ENCODE measurements around the gene UXS1. TPM values are rescaled to one million over a fixed set of nuclear protein-coding genes. Genes with fewer than 3 reads are reported as not detected.

UXS1 gene
- total RNA-seq, 5 donors from 2014 or later (not counting 1 experiment from before 2014, with no cell fraction given), result 90.8 to 167 (median 145) TPM

GRCh38 chr2:106144621-106145331 lies 49.3 kb downstream of the UXS1 start:
- peak in 3 of 4 experiments; percentile 40 to 90 (median 45) for ATAC-seq (replicated peaks in 1 of 4)
- DNase-seq, result peak in 31 of 35 experiments; percentile 29 to 81 (median 50)
- H3K4me1 Mint-ChIP-seq, result peaks cover 64 to 77% (median 77%) of the 10 kb centered on the region in 3 donors
- peak overlapping the region; percentile 88 to 94 for H3K27ac Mint-ChIP-seq
- H3K36me3 ChIP-seq (ENCODE audit: control insufficient read depth in 2 of 2, extremely low read depth in 1 of 2, insufficient read depth in 1 of 2, low read length in 1 of 2), result peaks cover 10 to 27% of the 10 kb centered on the region in 2 donors
- H3K36me3 Mint-ChIP-seq, result peaks cover 69% of the 10 kb centered on the region
- no peaks in the 10 kb centered on the region for H3K9me3 ChIP-seq
- CTCF ChIA-PET, result interaction anchor here (0.6 to 1.3 kb wide), 2 partner anchors 14 to 23 kb away, joined by 3 read pairs; no protein-coding TSS in a partner anchor
- peak overlapping the region; percentile 66 for H3K27ac ChIP-seq (ENCODE audit: low read length)
- no peaks in the 10 kb centered on the region for H3K27me3 ChIP-seq (replicated peaks in 1 of 2; ENCODE audit: control insufficient read depth in 2 of 2, extremely low read depth in 1 of 2, insufficient read depth in 2 of 2, low read length in 1 of 2)
- POLR2A ChIA-PET, result interaction anchor here in 1 of 2 donors (0.5 kb wide), 1 partner anchor 8 kb away, joined by 19 read pairs; no protein-coding TSS in a partner anchor
- H3K4me3 ChIP-seq (ENCODE audit: control insufficient read depth in 1 of 2, extremely low read depth in 1 of 2, low read length in 1 of 2), result no peak overlapping the region
- peak overlapping the region; percentile 18 to 68 (median 58) for H3K4me3 Mint-ChIP-seq
- WGBS (ENCODE audit: insufficient coverage), result 51% methylated on average over 19 of the region's 21 CpGs
- no peaks in the 10 kb centered on the region for H3K9me3 Mint-ChIP-seq
- no peaks in the 10 kb centered on the region for H3K27me3 Mint-ChIP-seq
- H3K4me1 ChIP-seq (ENCODE audit: control insufficient read depth in 1 of 2, extremely low read depth in 1 of 2, insufficient read depth in 2 of 2, low read length in 2 of 2), result peaks cover 21 to 43% of the 10 kb centered on the region in 2 experiments

- Histone ChIP-seq H3K4me1 (ENCODE audit: control insufficient read depth in 1 of 2, extremely low read depth in 1 of 2, insufficient read depth in 2 of 2, low read length in 2 of 2) (peaks cover 32 to 54% of the 10 kb centered on the region in 2 experiments), H3K27me3 (replicated peaks in 1 of 2; ENCODE audit: control insufficient read depth in 2 of 2, extremely low read depth in 1 of 2, insufficient read depth in 2 of 2, low read length in 1 of 2) (no peaks in the 10 kb centered on the region), H3K27ac (ENCODE audit: low read length) (peak overlapping the region; percentile 66), H3K4me3 (ENCODE audit: control insufficient read depth in 1 of 2, extremely low read depth in 1 of 2, low read length in 1 of 2) (no peak overlapping the region), H3K36me3 (ENCODE audit: control insufficient read depth in 2 of 2, extremely low read depth in 1 of 2, insufficient read depth in 1 of 2, low read length in 1 of 2) (peaks cover 10 to 24% of the 10 kb centered on the region in 2 donors), H3K9me3 (no peaks in the 10 kb centered on the region)
- CTCF ChIA-PET, result no interaction called here
- H3K36me3 Mint-ChIP-seq, result peaks cover 61% of the 10 kb centered on the region
- no peak for ATAC-seq (replicated peaks in 1 of 4)
- peak overlapping the region; percentile 88 to 94 for H3K27ac Mint-ChIP-seq
- peaks cover 75 to 78% (median 78%) of the 10 kb centered on the region in 3 donors for H3K4me1 Mint-ChIP-seq
- no peak overlapping the region for H3K4me3 Mint-ChIP-seq
- H3K27me3 Mint-ChIP-seq, result no peaks in the 10 kb centered on the region
- 97% methylated on average over 7 of the region's 7 CpGs for WGBS (ENCODE audit: insufficient coverage)
- no peak for DNase-seq
- POLR2A ChIA-PET, result no interaction called here
- no peaks in the 10 kb centered on the region for H3K9me3 Mint-ChIP-seq
Measured at GRCh38 chr2:106143495-106144215, 50.4 kb downstream of the UXS1 start.

- no peaks in the 10 kb centered on the region for H3K9me3 ChIP-seq
- peaks cover 10 to 24% of the 10 kb centered on the region in 2 donors for H3K36me3 ChIP-seq (ENCODE audit: control insufficient read depth in 2 of 2, extremely low read depth in 1 of 2, insufficient read depth in 1 of 2, low read length in 1 of 2)
- no peak overlapping the region for H3K4me3 Mint-ChIP-seq
- ChIA-PET CTCF (no interaction called here), POLR2A (no interaction called here)
- no peaks in the 10 kb centered on the region for H3K9me3 Mint-ChIP-seq
- H3K27ac Mint-ChIP-seq, result peak overlapping the region; percentile 33 to 34
- H3K36me3 Mint-ChIP-seq, result peaks cover 61% of the 10 kb centered on the region
- DNase-seq, result no peak
- ATAC-seq (replicated peaks in 1 of 4), result no peak
- no peak overlapping the region for H3K27ac ChIP-seq (ENCODE audit: low read length)
- WGBS (ENCODE audit: insufficient coverage), result no CpG with 5 or more reads among the region's 3 CpGs
- H3K4me1 Mint-ChIP-seq, result peaks cover 78 to 80% (median 80%) of the 10 kb centered on the region in 3 donors
- no peaks in the 10 kb centered on the region for H3K27me3 ChIP-seq (replicated peaks in 1 of 2; ENCODE audit: control insufficient read depth in 2 of 2, extremely low read depth in 1 of 2, insufficient read depth in 2 of 2, low read length in 1 of 2)
- H3K4me1 ChIP-seq (ENCODE audit: control insufficient read depth in 1 of 2, extremely low read depth in 1 of 2, insufficient read depth in 2 of 2, low read length in 2 of 2), result peaks cover 40 to 62% of the 10 kb centered on the region in 2 experiments
- no peak overlapping the region for H3K4me3 ChIP-seq (ENCODE audit: control insufficient read depth in 1 of 2, extremely low read depth in 1 of 2, low read length in 1 of 2)
- H3K27me3 Mint-ChIP-seq, result no peaks in the 10 kb centered on the region
Measured at GRCh38 chr2:106142683-106143082, 51.4 kb downstream of the UXS1 start.

- POLR2A ChIA-PET, result interaction anchor here in 1 of 2 donors (0.6 kb wide), 1 partner anchor 1288 kb away, joined by 4 read pairs; no protein-coding TSS in a partner anchor
- no CpG with 5 or more reads among the region's 2 CpGs for WGBS (ENCODE audit: insufficient coverage)
- H3K36me3 Mint-ChIP-seq, result peaks cover 50% of the 10 kb centered on the region
Measured at GRCh38 chr2:106140913-106141312, 53.2 kb downstream of the UXS1 start.

GRCh38 chr2:106140113-106140512 lies 54.0 kb downstream of the UXS1 start:
- DNase-seq, result no peak
- ChIA-PET POLR2A (interaction anchor here in 1 of 2 donors (0.5 to 0.6 kb wide), 2 partner anchors 263 to 1287 kb away, joined by 3 to 4 read pairs; no protein-coding TSS in a partner anchor), CTCF (interaction anchor here (0.6 to 1.1 kb wide), 3 partner anchors 18 to 803 kb away, joined by 3 to 7 read pairs (median 3); partner anchors contain the start of gene C2orf49 (in 1 of the 2))
- no peak for ATAC-seq (replicated peaks in 1 of 4)
- Mint-ChIP-seq H3K36me3 (peaks cover 46% of the 10 kb centered on the region), H3K4me1 (peaks cover 66 to 68% (median 68%) of the 10 kb centered on the region in 3 donors), H3K27ac (peak overlapping the region; percentile 94 to 96), H3K27me3 (no peaks in the 10 kb centered on the region), H3K4me3 (peak overlapping the region in 2 of 3 donors; percentile 4 to 92), H3K9me3 (no peaks in the 10 kb centered on the region)
- peaks cover 6 to 19% of the 10 kb centered on the region in 2 donors for H3K36me3 ChIP-seq (ENCODE audit: control insufficient read depth in 2 of 2, extremely low read depth in 1 of 2, insufficient read depth in 1 of 2, low read length in 1 of 2)
- H3K27me3 ChIP-seq (replicated peaks in 1 of 2; ENCODE audit: control insufficient read depth in 2 of 2, extremely low read depth in 1 of 2, insufficient read depth in 2 of 2, low read length in 1 of 2), result no peaks in the 10 kb centered on the region
- WGBS (ENCODE audit: insufficient coverage), result 88% methylated on average over 5 of the region's 6 CpGs
- peaks cover 46 to 55% of the 10 kb centered on the region in 2 experiments for H3K4me1 ChIP-seq (ENCODE audit: control insufficient read depth in 1 of 2, extremely low read depth in 1 of 2, insufficient read depth in 2 of 2, low read length in 2 of 2)
- H3K9me3 ChIP-seq, result no peaks in the 10 kb centered on the region
- H3K4me3 ChIP-seq (ENCODE audit: control insufficient read depth in 1 of 2, extremely low read depth in 1 of 2, low read length in 1 of 2), result no peak overlapping the region
- peak overlapping the region; percentile 62 for H3K27ac ChIP-seq (ENCODE audit: low read length)

More at GRCh38 chr2:106140913-106141312, 53.2 kb downstream of the UXS1 start:
- DNase-seq (no peak), ATAC-seq (replicated peaks in 1 of 4) (no peak)
- Histone ChIP-seq H3K36me3 (ENCODE audit: control insufficient read depth in 2 of 2, extremely low read depth in 1 of 2, insufficient read depth in 1 of 2, low read length in 1 of 2) (peaks cover 10 to 24% of the 10 kb centered on the region in 2 donors), H3K4me1 (ENCODE audit: control insufficient read depth in 1 of 2, extremely low read depth in 1 of 2, insufficient read depth in 2 of 2, low read length in 2 of 2) (peaks cover 46 to 57% of the 10 kb centered on the region in 2 experiments), H3K4me3 (ENCODE audit: control insufficient read depth in 1 of 2, extremely low read depth in 1 of 2, low read length in 1 of 2) (no peak overlapping the region), H3K27ac (ENCODE audit: low read length) (no peak overlapping the region), H3K27me3 (replicated peaks in 1 of 2; ENCODE audit: control insufficient read depth in 2 of 2, extremely low read depth in 1 of 2, insufficient read depth in 2 of 2, low read length in 1 of 2) (no peaks in the 10 kb centered on the region), H3K9me3 (no peaks in the 10 kb centered on the region)
- H3K27ac Mint-ChIP-seq, result peak overlapping the region; percentile 62
- H3K4me1 Mint-ChIP-seq, result peaks cover 70 to 74% (median 72%) of the 10 kb centered on the region in 3 donors
- H3K4me3 Mint-ChIP-seq, result peak overlapping the region in 1 of 3 donors; percentile 4
- CTCF ChIA-PET, result interaction anchor here (0.6 to 1.1 kb wide), 3 partner anchors 18 to 803 kb away, joined by 3 to 7 read pairs (median 3); partner anchors contain the start of gene C2orf49 (in 1 of the 2)
- H3K27me3 Mint-ChIP-seq, result no peaks in the 10 kb centered on the region
- H3K9me3 Mint-ChIP-seq, result no peaks in the 10 kb centered on the region

Measured in T-cell (primary cell).